NCI-H446 treated with DMSO at 0.1 percent for 48 hours (cell line): ENCODE measurements around the gene NAE1.

Experiments
- DNase-seq: peaks from one replicate; lab custom pipeline; 2025; lab: John Stamatoyannopoulos, UW

The NAE1 gene

GRCh38 chr16:66850115-66850815 lies 19.5 kb upstream of the NAE1 start:
- no peak for DNase-seq

DNA sequence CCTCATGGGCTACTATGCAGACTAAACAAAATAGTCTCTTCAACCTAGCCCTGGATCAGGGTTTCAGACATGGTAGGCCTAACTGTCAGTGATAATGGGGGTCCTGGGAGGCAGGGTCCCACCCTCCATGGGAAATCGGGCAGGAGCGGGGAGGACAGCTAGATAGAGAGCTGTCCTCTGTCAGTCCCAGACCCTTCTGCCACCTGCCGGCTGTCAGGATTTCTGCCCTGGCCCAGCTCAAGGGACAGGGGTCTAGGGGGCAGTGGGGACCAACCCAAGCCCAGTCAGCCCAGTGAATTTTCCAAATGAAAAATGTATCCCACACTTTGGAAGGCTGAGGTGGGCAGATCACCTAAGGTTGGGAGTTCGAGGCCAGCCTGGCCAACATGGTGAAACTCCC lies 18.8 kb upstream of the NAE1 start:
- DNase-seq: no peak

DNA sequence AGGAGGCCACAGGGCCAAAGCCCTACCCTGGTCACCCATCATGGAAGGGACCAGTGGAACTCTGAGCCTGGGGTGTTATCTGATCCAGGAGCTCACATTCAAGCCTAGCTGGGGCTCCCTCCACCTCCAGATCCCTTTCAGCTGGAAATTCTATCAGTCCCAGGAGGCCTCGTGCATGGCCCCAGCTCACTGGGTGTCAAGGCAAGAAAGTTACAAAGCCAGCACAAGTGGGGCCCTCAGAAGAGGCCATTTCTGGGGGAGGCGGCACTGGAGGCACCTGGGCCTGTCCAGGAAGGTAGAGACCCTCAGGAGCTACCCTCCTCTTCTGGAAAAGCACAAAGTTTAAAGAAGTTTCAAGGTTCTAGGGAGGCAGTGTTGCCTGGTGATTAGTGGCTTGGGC lies 18.2 kb upstream of the NAE1 start:
- no peak for DNase-seq

DNA sequence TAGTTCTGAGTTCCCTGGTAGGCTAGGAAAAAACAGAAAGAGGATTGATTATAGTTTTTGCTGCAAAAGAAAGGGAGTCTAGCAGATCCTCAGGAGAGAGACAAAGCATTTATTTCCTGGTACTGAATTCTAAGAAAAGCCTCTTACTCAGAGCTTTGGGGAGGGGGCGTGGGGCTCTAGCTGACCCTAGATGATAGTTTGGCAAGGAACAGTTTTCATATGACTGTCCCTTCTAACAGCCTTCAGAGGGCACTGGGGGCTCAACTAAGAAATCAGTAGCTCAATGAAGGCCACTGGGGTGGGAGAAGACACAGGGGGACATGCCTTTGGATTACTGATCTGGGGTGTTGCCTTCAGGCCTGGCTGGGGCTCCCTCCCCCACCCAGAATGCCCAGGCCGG lies 17.4 kb upstream of the NAE1 start:
- no peak for DNase-seq

GRCh38 chr16:66847533-66848067 lies 16.8 kb upstream of the NAE1 start:
- DNase-seq: no peak

GRCh38 chr16:66846831-66847230 lies 16.1 kb upstream of the NAE1 start:
- no peak for DNase-seq

DNA sequence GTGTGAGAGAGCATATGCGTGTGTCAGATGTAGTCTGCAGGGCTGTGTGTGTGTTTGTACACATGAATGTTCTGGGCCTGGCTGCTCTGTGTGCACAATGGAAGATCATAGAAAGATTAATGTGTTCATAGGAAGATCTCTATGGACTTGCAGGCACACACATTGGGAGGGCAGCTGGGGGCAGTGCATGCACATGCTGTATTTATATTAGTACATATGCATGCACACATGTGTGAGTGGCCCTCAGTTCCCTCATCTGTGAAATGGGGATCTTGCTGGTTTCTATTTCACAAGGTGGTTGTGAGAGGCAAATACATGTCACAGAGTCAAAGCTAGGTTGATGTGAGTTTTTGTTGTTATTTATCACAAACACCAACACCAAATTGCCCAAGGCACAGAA lies 15.5 kb upstream of the NAE1 start:
- no peak for DNase-seq

GRCh38 chr16:66845791-66846221 lies 15.0 kb upstream of the NAE1 start:
- no peak for DNase-seq

GRCh38 chr16:66845080-66845410 lies 14.3 kb upstream of the NAE1 start:
- no peak for DNase-seq

GRCh38 chr16:66844342-66845079 lies 13.7 kb upstream of the NAE1 start, which contains the start of gene CA7:
Gene CA7, plus strand, starts transcription at chr16:66844414. Its CDS starts 74 bp downstream, at chr16:66844488.
- no peak for DNase-seq

DNA sequence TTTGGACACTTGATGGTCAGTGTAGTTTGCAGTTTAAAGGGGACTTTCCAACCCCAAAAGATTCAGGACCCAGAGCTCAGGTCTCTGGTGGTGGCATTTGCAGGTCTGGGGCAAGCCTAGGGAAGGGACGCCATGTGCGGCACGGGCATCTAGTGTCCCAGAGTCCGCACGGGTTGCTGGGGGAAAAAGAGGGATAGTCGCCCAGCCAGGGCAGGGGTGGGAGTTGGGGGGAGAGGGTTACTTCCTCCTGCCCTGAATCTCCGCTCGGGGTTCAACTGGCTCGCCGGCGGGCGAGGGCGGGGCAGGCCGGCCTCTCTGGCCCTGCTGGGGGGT lies 13.2 kb upstream of the NAE1 start:
- no peak for DNase-seq

GRCh38 chr16:66843191-66843590 lies 12.4 kb upstream of the NAE1 start:
- DNase-seq: no peak

DNA sequence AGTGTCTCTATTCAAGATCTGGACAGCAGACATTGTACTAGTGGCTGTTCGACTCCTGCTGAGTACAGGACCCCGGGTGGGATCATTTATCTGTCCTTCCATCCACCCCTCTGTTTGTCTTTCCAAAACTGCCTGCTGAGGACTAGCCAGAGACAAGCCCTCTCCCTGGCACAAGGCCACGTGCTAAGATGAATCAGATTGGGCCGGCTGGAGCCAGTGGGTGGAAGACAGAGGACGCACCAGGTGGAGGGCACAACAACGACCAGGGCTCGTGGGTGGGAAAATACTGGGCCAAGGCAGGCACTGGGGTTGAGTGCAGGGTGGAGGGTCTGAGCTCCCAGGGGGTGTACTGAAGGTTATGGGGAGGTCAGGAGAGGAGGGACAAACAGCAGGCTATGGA lies 12.0 kb upstream of the NAE1 start:
- no peak for DNase-seq

GRCh38 chr16:66841366-66841765 lies 10.6 kb upstream of the NAE1 start:
- no peak for DNase-seq

GRCh38 chr16:66840883-66841282 lies 10.1 kb upstream of the NAE1 start:
- DNase-seq: no peak

GRCh38 chr16:66834746-66835145 lies 4.0 kb upstream of the NAE1 start:
- no peak for DNase-seq

- DNase-seq: no peak
Measured at GRCh38 chr16:66832661-66833305, 2.0 kb upstream of the NAE1 start.

- no peak for DNase-seq
Measured at GRCh38 chr16:66832190-66832589, 1.4 kb upstream of the NAE1 start.

- no peak for DNase-seq
Measured at GRCh38 chr16:66824006-66824405, 6.8 kb downstream of the NAE1 start.

- DNase-seq: no peak
Measured at GRCh38 chr16:66814734-66815133, 16.0 kb downstream of the NAE1 start.

DNA sequence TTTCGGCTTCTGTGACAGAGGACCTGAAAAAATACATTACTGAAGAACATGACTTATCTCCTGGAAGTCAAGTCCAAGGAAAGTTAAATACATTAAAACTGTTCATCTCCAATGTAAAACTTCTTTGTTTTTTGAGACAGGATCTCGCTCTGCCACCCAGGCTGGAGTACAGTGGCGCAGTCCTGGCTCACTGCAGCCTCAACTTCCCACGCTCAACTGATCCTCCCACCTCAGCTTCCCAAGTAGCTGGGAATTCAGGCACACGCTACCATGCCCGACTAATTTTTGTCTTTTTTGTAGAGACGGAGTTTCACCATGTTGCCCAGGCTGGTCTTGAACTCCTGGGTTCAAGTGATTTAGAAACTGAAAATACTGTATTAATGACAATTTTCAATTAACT lies 19.7 kb downstream of the NAE1 start:
- DNase-seq: no peak

DNA sequence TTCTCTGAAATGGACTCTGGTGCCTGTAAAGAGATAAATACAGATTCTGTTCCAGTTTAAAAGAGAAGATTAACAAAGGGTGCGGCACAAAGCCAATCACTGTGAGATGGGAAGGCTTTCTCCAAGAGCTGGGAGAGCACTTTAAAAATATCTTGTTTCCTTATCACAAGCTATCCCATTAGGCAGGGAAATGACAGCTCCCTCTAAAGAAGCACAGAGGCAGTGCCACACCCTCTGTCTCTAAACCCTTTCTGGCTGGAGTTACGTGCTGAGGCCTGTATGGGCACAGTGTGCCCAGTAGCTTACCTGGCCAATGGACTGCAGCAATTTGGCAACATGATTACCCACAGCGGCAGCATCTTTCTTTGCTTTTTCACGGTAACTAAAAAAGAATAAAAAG lies 20.4 kb downstream of the NAE1 start:
- no peak for DNase-seq

DNA sequence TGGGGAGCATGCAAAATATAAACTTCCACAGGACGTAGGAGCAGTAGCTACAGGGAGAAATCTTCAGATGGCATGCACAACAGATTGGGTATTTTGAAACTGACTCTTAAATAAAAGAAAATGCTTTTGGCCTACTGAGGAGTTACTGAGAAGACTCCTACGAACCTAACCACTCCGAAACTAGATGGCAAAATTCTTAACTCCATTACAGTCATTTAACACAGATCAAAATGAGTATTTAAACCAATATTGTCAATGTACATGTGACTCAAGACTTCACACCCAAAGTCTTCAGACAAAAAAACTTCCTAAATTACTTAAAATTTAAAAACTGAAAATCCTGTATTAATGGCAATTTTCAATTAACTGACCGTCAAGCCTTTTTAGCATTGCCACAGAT lies 21.0 kb downstream of the NAE1 start:
- no peak for DNase-seq
